ENCODE data around the gene ARVCF. TPM values are rescaled to one million over a fixed set of nuclear protein-coding genes. Genes with fewer than 3 reads are reported as not detected.

Gene ARVCF
- total and polyA plus RNA-seq, 2 of the 8 experiments (the other 6 are each of a cell fraction or from before 2014, with no cell fraction given): 31.0 to 43.2 TPM

- no peak for TF ChIP-seq CHD1 (IDR thresholded peaks at IDR 0.05; ENCODE audit: low read depth, low read length)
- no peak for TF ChIP-seq POLR2AphosphoS5 (IDR thresholded peaks at IDR 0.05; ENCODE audit: low read depth, low read length)
- TF ChIP-seq ATF3 (IDR thresholded peaks at IDR 0.05; ENCODE audit: insufficient read depth, low read depth, low read length): no peak
- TF ChIP-seq NANOG (IDR thresholded peaks at IDR 0.05; ENCODE audit: insufficient read depth, low read depth, low read length, poor library complexity, severe bottlenecking): no peak
- Histone ChIP-seq H3K9me3 (ENCODE audit: insufficient read depth in 2 of 2, low read depth in 1 of 2, low read length in 1 of 2) (no peaks in the 10 kb centered on the region), H3K27me3 (replicated peaks in 1 of 4; ENCODE audit: control insufficient read depth in 3 of 4, extremely low read depth in 1 of 4, insufficient read depth in 3 of 4, low read length in 3 of 4) (no peaks in the 10 kb centered on the region), H3K23ac (ENCODE audit: insufficient read length) (no peak overlapping the region), H2AFZ (ENCODE audit: low read length) (no peak overlapping the region), H4K20me1 (replicated peaks in 1 of 2; ENCODE audit: control insufficient read depth in 1 of 2, insufficient read depth in 2 of 2, low read length in 2 of 2) (peaks cover 6 to 27% of the 10 kb centered on the region in 2 experiments), H2BK15ac (ENCODE audit: low read length) (no peak overlapping the region), H2AK5ac (ENCODE audit: low read depth, low read length) (no peak overlapping the region), H2BK5ac (ENCODE audit: low read depth, low read length) (no peak overlapping the region), H3K79me1 (ENCODE audit: low read depth, low read length) (peaks cover 14% of the 10 kb centered on the region), H3K18ac (ENCODE audit: extremely low read depth, low read length) (no peak overlapping the region), H4K91ac (replicated peaks; ENCODE audit: insufficient read length, low read length) (no peak overlapping the region), H4K5ac (ENCODE audit: insufficient read length, low read depth, low read length) (no peak overlapping the region), H3K4me1 (replicated peaks in 1 of 4; ENCODE audit: control insufficient read depth in 3 of 4, insufficient read depth in 4 of 4, low read length in 3 of 4) (peaks cover 1 to 12% (median 10%) of the 10 kb centered on the region in 4 experiments; a peak in 6 of 7 replicates), H3K27ac (ENCODE audit: low read depth, low read length) (no peak overlapping the region), H2BK12ac (ENCODE audit: low read depth, low read length) (no peak overlapping the region), H2BK120ac (replicated peaks; ENCODE audit: low read depth, low read length) (no peak overlapping the region), H3K4ac (replicated peaks; ENCODE audit: insufficient read length, low read depth, low read length) (no peak overlapping the region), H3K9ac (replicated peaks in 1 of 4; ENCODE audit: extremely low read depth in 1 of 4, low read depth in 3 of 4, low read length in 3 of 4) (no peak overlapping the region), H2BK20ac (ENCODE audit: low read length) (no peak overlapping the region), H3K4me3 (ENCODE audit: extremely low read depth in 1 of 4, insufficient read depth in 2 of 4, low read depth in 3 of 4, low read length in 4 of 4) (no peak overlapping the region), H4K8ac (ENCODE audit: extremely low read depth, insufficient read depth, low read length) (no peak overlapping the region), H3K23me2 (ENCODE audit: low read depth, low read length) (no peaks in the 10 kb centered on the region), H3K14ac (ENCODE audit: insufficient read length) (no peak overlapping the region), H3K36me3 (ENCODE audit: control insufficient read depth in 2 of 4, insufficient read depth in 4 of 4, low read length in 3 of 4) (peaks cover 2 to 33% (median 8%) of the 10 kb centered on the region in 4 experiments; a peak in 7 of 8 replicates), H3K79me2 (ENCODE audit: control insufficient read depth in 1 of 2, insufficient read depth in 2 of 2, low read length in 2 of 2) (no peaks in the 10 kb centered on the region; a peak in 1 of 4 replicates), H3K4me2 (ENCODE audit: insufficient read depth in 1 of 2, low read depth in 2 of 2, low read length in 2 of 2) (no peak overlapping the region), H3K56ac (replicated peaks; ENCODE audit: insufficient read length, low read depth, low read length) (no peak overlapping the region)
- FAIRE-seq (no peak), DNase-seq (ENCODE audit: low read depth in 1 of 2, low spot score in 2 of 2) (no peak)
- CTCF ChIA-PET (ENCODE audit: partially characterized antibody): interaction anchor here (1.0 to 2.6 kb wide), 8 partner anchors 9 to 82 kb away, joined by 3 to 20 read pairs (median 6); no protein-coding TSS in a partner anchor
- POLR2A ChIA-PET (ENCODE audit: partially characterized antibody): interaction anchor here (1.3 kb wide), 1 partner anchor 12 kb away, joined by 3 read pairs; no protein-coding TSS in a partner anchor
- WGBS, 2 experiments (ENCODE audit: extremely low coverage in 1 of 2, insufficient coverage in 1 of 2, insufficient read length in 1 of 2, insufficient replicate concordance in 2 of 2, low coverage in 1 of 2, low lambda C conversion rate in 2 of 2, missing lambda C conversion rate in 1 of 2): 96% methylated on average over 38 of the region's 52 CpGs; no CpG with 5 or more reads in 1 of the 2 experiments
These were observed 36.7 kb downstream of the ARVCF start for GRCh38 chr22:19979712-19980493.
